RPMI8226 (cell line): ENCODE data around the gene ADPRHL1.
"Not testable (repeated sequence)": the region's sequence is repeated elsewhere in the genome, so short reads cannot be mapped to it uniquely, and the experiment has no call there.

Experiments
- DNase-seq: peaks from one replicate; pipeline ENCODE4 v3.0.0-alpha.2; 2015

The ADPRHL1 gene

GRCh38 chr13:113477724-113478123 is 24.4 kb upstream of the ADPRHL1 start:
- no peak for DNase-seq

GRCh38 chr13:113476811-113477210 is 23.5 kb upstream of the ADPRHL1 start:
- DNase-seq = no peak

- no peak for DNase-seq
Measured at GRCh38 chr13:113475911-113476310, 22.6 kb upstream of the ADPRHL1 start.

GRCh38 chr13:113475280-113475679 is 22.0 kb upstream of the ADPRHL1 start:
- no peak for DNase-seq

GRCh38 chr13:113474179-113474578 is 20.9 kb upstream of the ADPRHL1 start:
- DNase-seq = no peak

- DNase-seq = no peak
Measured at GRCh38 chr13:113472355-113473025, 19.2 kb upstream of the ADPRHL1 start.

GRCh38 chr13:113471844-113472243 is 18.6 kb upstream of the ADPRHL1 start:
- no peak for DNase-seq

GRCh38 chr13:113470635-113471163 is 17.4 kb upstream of the ADPRHL1 start:
- not testable (repeated sequence) for DNase-seq

GRCh38 chr13:113470073-113470472 is 16.8 kb upstream of the ADPRHL1 start:
- DNase-seq = no peak

- no peak for DNase-seq
Measured at GRCh38 chr13:113469582-113469981, 16.3 kb upstream of the ADPRHL1 start.

GRCh38 chr13:113468472-113469201 is 15.3 kb upstream of the ADPRHL1 start:
- DNase-seq = no peak

- DNase-seq = no peak
Measured at GRCh38 chr13:113468029-113468428, 14.7 kb upstream of the ADPRHL1 start.

- DNase-seq = no peak
Measured at GRCh38 chr13:113466383-113466782, 13.1 kb upstream of the ADPRHL1 start.

GRCh38 chr13:113465300-113465699 is 12.0 kb upstream of the ADPRHL1 start:
- no peak for DNase-seq

GRCh38 chr13:113464476-113464875 is 11.2 kb upstream of the ADPRHL1 start:
- no peak for DNase-seq

- no peak for DNase-seq
Measured at GRCh38 chr13:113461022-113461751, 7.9 kb upstream of the ADPRHL1 start.

- no peak for DNase-seq
Measured at GRCh38 chr13:113460599-113460998, 7.3 kb upstream of the ADPRHL1 start.

GRCh38 chr13:113460064-113460555 is 6.8 kb upstream of the ADPRHL1 start:
- DNase-seq = no peak

GRCh38 chr13:113458253-113459065 is 5.2 kb upstream of the ADPRHL1 start:
- DNase-seq = no peak

- DNase-seq = no peak
Measured at GRCh38 chr13:113457510-113457909, 4.2 kb upstream of the ADPRHL1 start.

- no peak for DNase-seq
Measured at GRCh38 chr13:113456116-113456702, 2.9 kb upstream of the ADPRHL1 start.

GRCh38 chr13:113455384-113455783 is 2.1 kb upstream of the ADPRHL1 start:
- no peak for DNase-seq
